HCT116 (cell line): ENCODE measurements around the gene SDK1. TPM values are rescaled to one million over a fixed set of nuclear protein-coding genes. Genes with fewer than 3 reads are reported as not detected.

Experiments
- ATAC-seq: fragments of 200-7000 bp; cut with Tn5 transposase; 2 replicates; pipeline ENCODE4 v1.9.1; 2020; ENCODE audit warnings: mild to moderate bottlenecking, moderate library complexity
- BruUV-seq: library from RNA; stranded (reverse); fragments of 400-500 nt; replicated peaks from 2 replicates; lab custom pipeline; 2021; lab: Mats Ljungman, UMichigan
- CTCF ChIA-PET: fragments of 300-600 bp; sonication (Branson Sonifier 250); formaldehyde crosslinking; loops from one replicate; lab custom pipeline; 2021; ENCODE audit warnings: antibody characterized with exemption; lab: Charles Lee
- POLR2A ChIA-PET: fragments of 300-600, 350-600 bp; sonication (Branson Sonifier 250); formaldehyde crosslinking; loops from one replicate; lab custom pipeline; 2021; ENCODE audit warnings: antibody characterized with exemption; lab: Charles Lee
- RAD21 ChIA-PET, 2 experiments: fragments of 300-600 bp; sonication (Branson Sonifier 250); formaldehyde crosslinking; loops; one replicate each; lab custom pipeline; 2023; ENCODE audit warnings: low total read pairs in 2 of 2; ENCODE audit not compliant: uncharacterized antibody in 2 of 2, unreplicated experiment in 2 of 2, low non-redundant PET in 1 of 2; lab: Charles Lee
- DNase-seq: peaks from one replicate; pipeline ENCODE4 v3.0.0-alpha.2; 2010; ENCODE audit warnings: low read depth, low spot score
- H2AFZ ChIP-seq: fragments of 200-600 bp; shearing (Covaris generic), sonication (generic); 2 replicates; pipeline ENCODE4 v1.6.1; 2017; ENCODE audit warnings: low read depth, mixed run types, mixed read lengths, antibody characterized with exemption, low read length; ENCODE audit not compliant: poor library complexity, severe bottlenecking
- H3K27ac ChIP-seq: 2 replicates; pipeline ENCODE4 v1.5.1; 2012; ENCODE audit warnings: low read depth, low read length
- H3K27me3 ChIP-seq: fragments of 200-600 bp; sonication (generic); 2 replicates; pipeline ENCODE4 v1.6.1; 2016; ENCODE audit warnings: mixed run types, low read length, mixed read lengths; ENCODE audit not compliant: insufficient read depth
- H3K36me3 ChIP-seq, 2 experiments: fragments of 200-500 bp in 1 of 2; fragments of 200-600 bp in 1 of 2; sonication (Bioruptor generic) in 1 of 2; sonication (generic) in 1 of 2; 2 replicates each; pipeline versions ENCODE4 v1.5.1 to v1.6.1; 2014 to 2016; ENCODE audit warnings: low read length in 2 of 2, inconsistent platforms in 1 of 2, mixed read lengths in 1 of 2, mixed run types in 1 of 2; ENCODE audit not compliant: insufficient read depth in 2 of 2, control insufficient read depth in 1 of 2
- H3K4me1 ChIP-seq, 2 experiments: fragments of 200-600 bp in 1 of 2; sonication (generic) in 1 of 2; 2 replicates each; pipeline versions ENCODE4 v1.5.1 to v1.6.1; 2012 to 2017; ENCODE audit warnings: low read length in 2 of 2, inconsistent platforms in 1 of 2, mild to moderate bottlenecking in 1 of 2, mixed read lengths in 1 of 2, mixed run types in 1 of 2, moderate library complexity in 1 of 2; ENCODE audit not compliant: insufficient read depth in 2 of 2, control insufficient read depth in 1 of 2
- H3K4me2 ChIP-seq: fragments of 200-600 bp; sonication (generic); 2 replicates; pipeline ENCODE4 v1.6.1; 2017; ENCODE audit warnings: mixed run types, low read length, mixed read lengths
- H3K4me3 ChIP-seq, 2 experiments: fragments of 200-600 bp in 1 of 2; sonication (generic) in 1 of 2; replicated peaks in 1 of 2; 2 replicates each; pipeline ENCODE4 v1.5.1; 2011 to 2016; ENCODE audit warnings: low read length in 2 of 2, control low read depth in 1 of 2, low read depth in 1 of 2, mild to moderate bottlenecking in 1 of 2, mixed read lengths in 1 of 2, mixed run types in 1 of 2
- H3K79me2 ChIP-seq: fragments of 200-600 bp; sonication (generic); 2 replicates; pipeline ENCODE4 v1.6.1; 2017; ENCODE audit warnings: mild to moderate bottlenecking, mixed run types, low read length, moderate library complexity, mixed read lengths; ENCODE audit not compliant: insufficient read depth
- H3K9ac ChIP-seq: fragments of 200-600 bp; sonication (generic); 2 replicates; pipeline ENCODE4 v1.6.1; 2016; ENCODE audit warnings: low read length, mixed read lengths
- H3K9me2 ChIP-seq: fragments of 200-600 bp; sonication (generic), shearing (Covaris generic); 2 replicates; pipeline ENCODE4 v1.6.1; 2017; ENCODE audit warnings: mixed run types, mild to moderate bottlenecking, moderate library complexity; ENCODE audit not compliant: insufficient read depth
- H3K9me3 ChIP-seq, 2 experiments: fragments of 200-500 bp in 1 of 2; fragments of 200-600 bp in 1 of 2; sonication (Bioruptor generic) in 1 of 2; sonication (generic) in 1 of 2; 2 replicates each; pipeline ENCODE4 v1.6.1; 2014 to 2017; ENCODE audit warnings: low read length in 2 of 2, mixed read lengths in 2 of 2, inconsistent platforms in 1 of 2, low read depth in 1 of 2, mild to moderate bottlenecking in 1 of 2, mixed run types in 1 of 2, moderate library complexity in 1 of 2; ENCODE audit not compliant: control insufficient read depth in 1 of 2, insufficient read depth in 1 of 2
- H4K20me1 ChIP-seq: fragments of 200-600 bp; sonication (generic), shearing (Covaris generic); 2 replicates; pipeline ENCODE4 v1.6.1; 2017; ENCODE audit warnings: mixed run types, mild to moderate bottlenecking, moderate library complexity; ENCODE audit not compliant: insufficient read depth
- CBX3 ChIP-seq: IDR thresholded peaks from 2 replicates; pipeline ENCODE4 v1.6.1; 2012; ENCODE audit warnings: low read depth
- CEBPB ChIP-seq: IDR thresholded peaks from 2 replicates; pipeline ENCODE4 v1.6.1; 2012; ENCODE audit warnings: low read depth
- EZH2 ChIP-seq: fragments of 200-600 bp; sonication (generic); IDR thresholded peaks from 2 replicates; pipeline ENCODE4 v1.6.1; 2017; ENCODE audit warnings: antibody characterized with exemption, mixed run types
- EZH2phosphoT487 ChIP-seq: fragments of 200-600 bp; IDR thresholded peaks from 2 replicates; pipeline ENCODE4 v1.6.1; 2018; ENCODE audit warnings: antibody characterized with exemption, borderline replicate concordance
- JUND ChIP-seq: IDR thresholded peaks from 2 replicates; pipeline ENCODE4 v1.6.1; 2012
- POLR2A ChIP-seq: IDR thresholded peaks from 2 replicates; pipeline ENCODE4 v1.7.0; 2011; ENCODE audit warnings: borderline replicate concordance; ENCODE audit not compliant: insufficient read depth, insufficient read length; ENCODE audit errors: extremely low read depth
- POLR2AphosphoS5 ChIP-seq: IDR thresholded peaks from 2 replicates; pipeline ENCODE4 v1.6.1; 2011; ENCODE audit warnings: mild to moderate bottlenecking, low read depth, low read length, moderate library complexity
- RAD21 ChIP-seq: IDR thresholded peaks from 2 replicates; pipeline ENCODE4 v1.6.1; 2012; ENCODE audit warnings: low read depth, mild to moderate bottlenecking
- SIN3A ChIP-seq: IDR thresholded peaks from 2 replicates; pipeline ENCODE4 v1.6.1; 2012; ENCODE audit warnings: low read depth
- SP1 ChIP-seq: IDR thresholded peaks from 2 replicates; pipeline ENCODE4 v1.6.1; 2012; ENCODE audit warnings: low read depth
- SRF ChIP-seq: IDR thresholded peaks from 2 replicates; pipeline ENCODE4 v1.6.1; 2012; ENCODE audit warnings: low read depth
- YY1 ChIP-seq: IDR thresholded peaks from 2 replicates; pipeline ENCODE4 v1.6.1; 2011; ENCODE audit warnings: low read length, low read depth, moderate library complexity, mild to moderate bottlenecking; ENCODE audit not compliant: insufficient replicate concordance; ENCODE audit errors: extremely low read depth
- ZFX ChIP-seq: fragments of 450-650 bp; IDR thresholded peaks from 2 replicates; pipeline ENCODE4 v1.6.1; 2017
- intact Hi-C: fragments of 100-400 bp; cut with micrococcal nuclease; formaldehyde crosslinking; loops from 2 replicates; pipeline ENCODE4 v1.10.0; 2022
- total RNA-seq: library from RNA; stranded (reverse); gene quantifications from one replicate; pipeline ENCODE4 v1.2.1, GENCODE V29; 2021; ENCODE audit not compliant: unreplicated experiment
- TF ChIP-seq, protein P1 (sequence below), 3 experiments: fragments of 200-600 bp in 1 of 3; sonication (generic) in 1 of 3; IDR thresholded peaks in 2 of 3; conservative IDR thresholded peaks in 1 of 3; 2 replicates each; pipeline ENCODE4 v1.5.1; 2012 to 2017; ENCODE audit warnings: low read depth in 2 of 3, low read length in 2 of 3, antibody characterized with exemption in 1 of 3, borderline replicate concordance in 1 of 3, control low read depth in 1 of 3, mild to moderate bottlenecking in 1 of 3, mixed read lengths in 1 of 3, mixed run types in 1 of 3, moderate library complexity in 1 of 3; ENCODE audit not compliant: insufficient read depth in 1 of 3
- TF ChIP-seq, protein P2 (sequence below): IDR thresholded peaks from 2 replicates; pipeline ENCODE4 v1.6.1; 2012
- TF ChIP-seq, protein P3 (sequence below): IDR thresholded peaks from 2 replicates; pipeline ENCODE4 v1.6.1; 2012; ENCODE audit warnings: low read depth
- TF ChIP-seq, protein P4 (sequence below): IDR thresholded peaks from 2 replicates; pipeline ENCODE4 v1.6.1; 2012

SDK1 gene
- total RNA-seq, 1 experiment from 2014 or later = 0.05 TPM

DNA sequence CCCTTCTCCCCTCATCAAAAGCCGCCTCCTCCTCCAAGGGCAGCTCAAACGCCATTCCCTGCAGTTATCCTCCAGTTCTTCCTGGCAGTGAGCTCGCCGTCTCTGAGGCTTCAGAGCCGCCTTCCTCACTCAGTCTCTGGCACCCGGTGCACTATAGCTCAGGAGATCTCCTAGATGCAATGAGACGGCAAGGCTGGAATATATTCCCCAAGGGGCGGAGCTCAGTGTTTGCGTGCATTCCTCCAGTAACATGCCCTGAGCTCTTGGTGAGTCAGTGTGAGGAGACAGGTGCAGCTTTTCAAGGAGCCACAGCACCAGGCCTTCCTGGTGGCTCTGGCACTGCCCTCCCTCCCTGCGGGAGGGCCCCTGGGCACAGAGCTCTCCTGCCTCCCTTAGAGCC is 868.4 kb downstream of the SDK1 start (continued):
- TF ChIP-seq, protein P1, sequence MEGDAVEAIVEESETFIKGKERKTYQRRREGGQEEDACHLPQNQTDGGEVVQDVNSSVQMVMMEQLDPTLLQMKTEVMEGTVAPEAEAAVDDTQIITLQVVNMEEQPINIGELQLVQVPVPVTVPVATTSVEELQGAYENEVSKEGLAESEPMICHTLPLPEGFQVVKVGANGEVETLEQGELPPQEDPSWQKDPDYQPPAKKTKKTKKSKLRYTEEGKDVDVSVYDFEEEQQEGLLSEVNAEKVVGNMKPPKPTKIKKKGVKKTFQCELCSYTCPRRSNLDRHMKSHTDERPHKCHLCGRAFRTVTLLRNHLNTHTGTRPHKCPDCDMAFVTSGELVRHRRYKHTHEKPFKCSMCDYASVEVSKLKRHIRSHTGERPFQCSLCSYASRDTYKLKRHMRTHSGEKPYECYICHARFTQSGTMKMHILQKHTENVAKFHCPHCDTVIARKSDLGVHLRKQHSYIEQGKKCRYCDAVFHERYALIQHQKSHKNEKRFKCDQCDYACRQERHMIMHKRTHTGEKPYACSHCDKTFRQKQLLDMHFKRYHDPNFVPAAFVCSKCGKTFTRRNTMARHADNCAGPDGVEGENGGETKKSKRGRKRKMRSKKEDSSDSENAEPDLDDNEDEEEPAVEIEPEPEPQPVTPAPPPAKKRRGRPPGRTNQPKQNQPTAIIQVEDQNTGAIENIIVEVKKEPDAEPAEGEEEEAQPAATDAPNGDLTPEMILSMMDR (IDR thresholded peaks at IDR 0.05 in 2 of 3, conservative IDR thresholded peaks at IDR 0.05 in 1 of 3; ENCODE audit: borderline replicate concordance in 1 of 3, insufficient read depth in 1 of 3, low read depth in 2 of 3, low read length in 2 of 3) = no peak
- TF ChIP-seq EZH2phosphoT487 (no peak), RAD21 (no peak)

DNA sequence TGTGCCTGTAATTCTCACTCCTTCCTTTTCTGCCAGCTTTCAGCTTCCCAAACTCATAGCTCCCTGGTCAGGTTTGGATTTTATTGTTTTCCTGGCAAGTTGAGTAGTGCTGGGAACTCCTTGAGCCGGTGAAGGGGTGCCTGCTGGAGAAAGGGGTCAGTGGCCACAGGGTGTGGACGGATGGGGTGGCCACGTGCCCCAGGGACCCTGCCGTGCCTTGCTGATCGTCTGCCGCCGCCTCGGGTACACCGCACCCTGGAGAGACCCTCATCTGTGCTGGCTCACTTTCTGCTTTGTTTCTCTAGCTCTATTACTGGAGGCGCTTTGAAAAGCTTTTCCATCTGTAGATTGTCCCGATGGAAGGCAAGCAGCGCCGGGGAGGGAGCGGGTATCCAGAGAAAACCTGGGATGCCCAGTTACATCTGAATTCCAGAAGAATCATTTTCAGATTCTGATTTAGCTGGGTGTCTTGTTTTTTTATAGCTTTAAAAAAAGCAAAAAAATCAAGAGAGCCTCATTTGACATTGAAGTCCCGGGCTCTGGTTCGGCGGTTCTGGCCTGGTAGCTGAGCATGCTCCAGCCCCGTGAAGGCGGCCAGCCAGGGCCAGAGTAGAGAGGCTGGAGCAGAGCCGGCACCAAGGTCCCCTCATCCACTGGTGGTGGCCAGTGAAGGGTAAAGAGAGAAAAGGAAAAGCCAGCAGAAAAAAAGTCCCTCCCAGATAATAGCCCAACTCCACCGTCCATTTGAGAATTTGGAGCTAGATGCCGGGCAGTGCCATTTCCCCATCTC is 870.1 kb downstream of the SDK1 start:
- Histone ChIP-seq H3K4me2 (no peak overlapping the region), H2AFZ (no peak overlapping the region), H3K27me3 (no peaks in the 10 kb centered on the region), H3K9me2 (no peaks in the 10 kb centered on the region), H3K27ac (no peak overlapping the region), H3K9ac (no peak overlapping the region), H3K4me1 (peaks cover 0 to 9% of the 10 kb centered on the region in 2 experiments; a peak in 1 of 4 replicates), H3K4me3 (no peak overlapping the region), H3K79me2 (no peaks in the 10 kb centered on the region), H3K9me3 (no peaks in the 10 kb centered on the region), H4K20me1 (no peaks in the 10 kb centered on the region), H3K36me3 (no peaks in the 10 kb centered on the region)
- POLR2A ChIA-PET = no interaction called here
- DNase-seq (no peak), ATAC-seq (no peak)
- no TSS peak for BruUV-seq
- RAD21 ChIA-PET = no interaction called here
- intact Hi-C loops = no loop called here
- TF ChIP-seq CBX3 (no peak), SIN3A (no peak), CEBPB (no peak), SRF (no peak), JUND (no peak), SP1 (no peak), EZH2 (no peak), POLR2AphosphoS5 (no peak), ZFX (no peak), EZH2phosphoT487 (no peak), YY1 (no peak), POLR2A (no peak)
- TF ChIP-seq, protein P2, sequence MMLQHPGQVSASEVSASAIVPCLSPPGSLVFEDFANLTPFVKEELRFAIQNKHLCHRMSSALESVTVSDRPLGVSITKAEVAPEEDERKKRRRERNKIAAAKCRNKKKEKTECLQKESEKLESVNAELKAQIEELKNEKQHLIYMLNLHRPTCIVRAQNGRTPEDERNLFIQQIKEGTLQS = no peak
- TF ChIP-seq, protein P3, sequence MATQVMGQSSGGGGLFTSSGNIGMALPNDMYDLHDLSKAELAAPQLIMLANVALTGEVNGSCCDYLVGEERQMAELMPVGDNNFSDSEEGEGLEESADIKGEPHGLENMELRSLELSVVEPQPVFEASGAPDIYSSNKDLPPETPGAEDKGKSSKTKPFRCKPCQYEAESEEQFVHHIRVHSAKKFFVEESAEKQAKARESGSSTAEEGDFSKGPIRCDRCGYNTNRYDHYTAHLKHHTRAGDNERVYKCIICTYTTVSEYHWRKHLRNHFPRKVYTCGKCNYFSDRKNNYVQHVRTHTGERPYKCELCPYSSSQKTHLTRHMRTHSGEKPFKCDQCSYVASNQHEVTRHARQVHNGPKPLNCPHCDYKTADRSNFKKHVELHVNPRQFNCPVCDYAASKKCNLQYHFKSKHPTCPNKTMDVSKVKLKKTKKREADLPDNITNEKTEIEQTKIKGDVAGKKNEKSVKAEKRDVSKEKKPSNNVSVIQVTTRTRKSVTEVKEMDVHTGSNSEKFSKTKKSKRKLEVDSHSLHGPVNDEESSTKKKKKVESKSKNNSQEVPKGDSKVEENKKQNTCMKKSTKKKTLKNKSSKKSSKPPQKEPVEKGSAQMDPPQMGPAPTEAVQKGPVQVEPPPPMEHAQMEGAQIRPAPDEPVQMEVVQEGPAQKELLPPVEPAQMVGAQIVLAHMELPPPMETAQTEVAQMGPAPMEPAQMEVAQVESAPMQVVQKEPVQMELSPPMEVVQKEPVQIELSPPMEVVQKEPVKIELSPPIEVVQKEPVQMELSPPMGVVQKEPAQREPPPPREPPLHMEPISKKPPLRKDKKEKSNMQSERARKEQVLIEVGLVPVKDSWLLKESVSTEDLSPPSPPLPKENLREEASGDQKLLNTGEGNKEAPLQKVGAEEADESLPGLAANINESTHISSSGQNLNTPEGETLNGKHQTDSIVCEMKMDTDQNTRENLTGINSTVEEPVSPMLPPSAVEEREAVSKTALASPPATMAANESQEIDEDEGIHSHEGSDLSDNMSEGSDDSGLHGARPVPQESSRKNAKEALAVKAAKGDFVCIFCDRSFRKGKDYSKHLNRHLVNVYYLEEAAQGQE = no peak
- TF ChIP-seq, protein P4, sequence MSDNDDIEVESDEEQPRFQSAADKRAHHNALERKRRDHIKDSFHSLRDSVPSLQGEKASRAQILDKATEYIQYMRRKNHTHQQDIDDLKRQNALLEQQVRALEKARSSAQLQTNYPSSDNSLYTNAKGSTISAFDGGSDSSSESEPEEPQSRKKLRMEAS = no peak
- CTCF ChIA-PET = no interaction called here
